HG03196 (cell line): ENCODE measurements around the gene CD274.
"Not testable (repeated sequence)": the region's sequence is repeated elsewhere in the genome, so short reads cannot be mapped to it uniquely, and the experiment has no call there.

Experiments used
- ATAC-seq: cut with Tn5 transposase; IDR thresholded peaks from one replicate; pipeline ENCODE4 v1.9.1; 2021; ENCODE audit not compliant: unreplicated experiment

Gene CD274

DNA sequence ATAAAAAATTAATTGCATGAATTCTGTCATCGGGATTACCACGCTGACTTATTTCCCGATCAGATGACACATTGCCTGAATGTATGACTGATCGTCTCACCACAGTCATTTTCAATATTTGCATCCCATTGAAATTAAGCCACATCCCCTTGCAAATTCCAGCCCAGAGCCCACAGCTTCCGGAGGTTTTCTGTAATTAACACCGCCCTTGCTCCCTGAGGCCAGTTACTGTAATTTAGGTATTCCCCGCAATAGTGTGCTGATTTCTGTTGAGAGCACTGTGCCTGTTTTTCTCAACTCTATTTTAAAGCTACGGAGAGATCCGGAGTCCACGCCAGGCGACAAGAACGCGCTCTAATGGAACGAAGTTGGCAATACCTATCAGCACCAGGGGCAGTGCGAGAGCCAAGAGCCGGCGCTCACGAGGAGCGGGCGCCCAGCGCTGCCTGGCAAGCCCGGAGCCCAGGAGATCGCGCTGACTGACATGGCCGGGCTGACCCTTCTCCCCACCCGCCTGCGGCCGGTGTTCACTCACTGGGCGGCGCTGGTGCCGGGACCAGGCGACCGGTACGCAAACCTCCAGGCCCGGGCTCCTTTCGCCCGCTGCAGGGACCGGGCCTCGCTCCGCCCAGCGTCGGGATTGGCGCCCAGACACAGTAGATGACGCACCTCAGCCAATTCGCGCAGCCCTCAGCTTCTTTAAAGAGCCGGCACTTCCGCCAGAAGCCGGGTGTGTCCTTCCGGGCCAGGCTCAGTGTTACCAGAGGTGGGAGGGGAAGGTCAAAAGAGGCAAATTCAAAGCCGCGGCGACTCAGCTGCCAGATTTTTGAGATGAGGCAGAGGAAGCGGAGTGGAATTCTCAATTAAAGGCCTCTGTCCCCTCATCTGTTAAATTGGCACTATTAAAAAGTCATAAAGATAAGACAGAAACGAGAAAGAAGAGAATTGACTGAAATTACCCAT is 12.8 kb upstream of the CD274 start, which contains the start of gene PLGRKT:
PLGRKT (minus strand) TSS at position 672 of the 963 bp plus-strand sequence. CDS start 5,948 bp downstream, outside the sequence.
- ATAC-seq: peak; percentile 85

GRCh38 chr9:5438301-5439162 is 11.8 kb upstream of the CD274 start:
- ATAC-seq: peak; percentile 67

GRCh38 chr9:5440426-5440825 is 9.9 kb upstream of the CD274 start:
- no peak for ATAC-seq

DNA sequence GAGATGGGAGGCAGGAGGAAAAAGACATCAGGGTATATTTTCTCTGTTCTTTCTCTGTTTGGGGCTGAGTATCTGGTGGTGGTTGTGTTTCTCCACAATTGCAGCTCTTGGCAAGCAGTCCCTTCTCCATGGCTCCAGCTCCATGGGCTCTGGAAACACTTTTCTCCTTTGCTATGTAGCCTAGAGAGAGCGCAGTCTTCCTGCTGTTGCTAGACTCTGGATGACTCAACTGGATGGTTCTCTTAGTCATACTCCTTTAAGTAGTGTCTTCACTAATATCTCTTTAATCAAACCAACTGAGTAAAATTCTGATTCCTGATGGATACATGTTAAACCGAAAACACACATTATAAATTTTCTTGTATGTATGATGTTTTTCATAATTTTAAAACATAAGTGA is 9.3 kb upstream of the CD274 start:
- no peak for ATAC-seq

GRCh38 chr9:5442400-5443011 is 7.8 kb upstream of the CD274 start:
- no peak for ATAC-seq

- no peak for ATAC-seq
These were observed 6.5 kb upstream of the CD274 start for GRCh38 chr9:5443850-5444249.

DNA sequence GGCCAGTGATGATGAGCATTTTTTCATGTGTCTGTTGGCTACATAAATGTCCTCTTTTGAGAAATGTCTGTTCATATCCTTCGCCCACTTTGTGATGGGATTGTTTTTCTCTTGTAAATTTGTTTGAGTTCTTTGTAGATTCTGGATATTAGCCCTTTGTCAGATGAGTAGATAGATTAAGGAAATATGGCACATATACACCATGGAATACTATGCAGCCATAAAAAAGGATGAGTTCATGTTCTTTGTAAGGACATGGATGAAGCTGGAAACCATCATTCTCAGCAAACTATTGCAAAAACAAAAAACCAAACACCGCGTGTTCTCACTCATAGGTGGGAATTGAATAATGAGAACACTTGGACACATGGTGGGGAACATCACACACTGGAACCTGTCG is 5.2 kb upstream of the CD274 start:
- not testable (repeated sequence) for ATAC-seq

DNA sequence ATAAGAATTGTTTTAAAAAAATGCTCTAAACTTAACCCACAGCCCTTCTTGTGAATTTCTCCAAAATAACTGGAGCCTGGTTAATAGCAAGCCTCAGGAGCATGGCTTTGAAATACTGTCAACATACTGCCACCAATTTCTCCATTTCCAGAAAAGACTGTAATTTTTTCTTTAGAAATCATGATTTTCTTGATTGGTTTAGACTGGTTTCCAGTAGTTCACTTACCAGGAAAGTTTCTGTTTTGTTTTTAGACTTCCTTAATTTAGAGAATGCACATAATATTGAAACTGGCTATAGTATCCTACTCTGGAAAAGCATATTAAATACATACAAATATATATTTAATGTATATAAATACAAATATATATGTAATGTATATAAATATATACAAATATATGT is 4.5 kb upstream of the CD274 start:
- no peak for ATAC-seq

- ATAC-seq: no peak
These were observed 3.7 kb upstream of the CD274 start for GRCh38 chr9:5446451-5447236.

GRCh38 chr9:5447337-5447736 is 3.0 kb upstream of the CD274 start:
- ATAC-seq: no peak

GRCh38 chr9:5448016-5448415 is 2.3 kb upstream of the CD274 start:
- ATAC-seq: no peak

- no peak for ATAC-seq
These were observed 1.6 kb upstream of the CD274 start for GRCh38 chr9:5448461-5449435.

- ATAC-seq: no peak
These were observed 602 bp upstream of the CD274 start for GRCh38 chr9:5449521-5450358.

DNA sequence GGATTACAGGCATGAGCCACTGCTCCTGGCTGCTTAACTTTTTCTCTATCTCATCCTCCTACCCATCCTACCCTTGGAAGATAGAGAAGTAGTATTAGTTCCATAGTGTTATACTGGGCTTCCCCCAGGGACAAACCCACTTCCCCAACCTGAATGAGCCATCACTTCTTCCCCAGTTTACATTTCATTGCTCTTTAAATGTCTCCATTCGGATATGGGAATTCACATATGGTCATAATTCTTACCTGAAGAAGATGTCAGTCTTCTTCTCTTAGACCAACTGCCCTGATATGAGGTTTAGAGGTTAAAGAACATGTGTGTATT is 1.9 kb downstream of the CD274 start:
- no peak for ATAC-seq

GRCh38 chr9:5453004-5453403 is 2.7 kb downstream of the CD274 start:
- ATAC-seq: no peak

GRCh38 chr9:5453673-5454072 is 3.3 kb downstream of the CD274 start:
- no peak for ATAC-seq

- no peak for ATAC-seq
These were observed 4.8 kb downstream of the CD274 start for GRCh38 chr9:5455181-5455580.

DNA sequence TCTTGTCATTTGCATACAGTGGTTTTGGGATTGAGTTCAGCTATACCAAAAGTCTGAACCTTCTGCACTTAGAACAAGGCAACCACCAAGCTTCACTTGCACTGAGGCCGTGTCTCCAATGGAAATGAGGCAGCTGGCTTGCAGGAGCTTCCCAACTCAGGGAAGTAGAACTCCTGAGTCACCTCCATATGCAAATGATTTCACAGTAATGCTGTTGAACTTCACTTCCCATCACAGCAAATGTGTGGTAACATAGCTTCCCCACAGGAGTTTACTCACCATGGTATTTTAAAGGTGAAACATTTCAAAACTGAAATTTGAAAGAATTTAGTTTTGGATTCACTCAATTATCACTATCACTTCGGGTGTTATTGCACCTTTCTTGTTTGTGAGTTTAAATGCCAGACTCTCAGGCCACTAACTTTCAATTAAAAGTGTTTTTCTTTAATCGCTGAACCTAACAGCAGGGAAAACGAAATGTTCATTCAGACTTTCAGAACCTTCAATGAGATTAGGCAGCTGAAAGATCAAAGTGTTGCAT is 9.0 kb downstream of the CD274 start:
- peak; percentile 65 for ATAC-seq
